ENCODE results near the gene NSFL1C.

The NSFL1C gene

DNA sequence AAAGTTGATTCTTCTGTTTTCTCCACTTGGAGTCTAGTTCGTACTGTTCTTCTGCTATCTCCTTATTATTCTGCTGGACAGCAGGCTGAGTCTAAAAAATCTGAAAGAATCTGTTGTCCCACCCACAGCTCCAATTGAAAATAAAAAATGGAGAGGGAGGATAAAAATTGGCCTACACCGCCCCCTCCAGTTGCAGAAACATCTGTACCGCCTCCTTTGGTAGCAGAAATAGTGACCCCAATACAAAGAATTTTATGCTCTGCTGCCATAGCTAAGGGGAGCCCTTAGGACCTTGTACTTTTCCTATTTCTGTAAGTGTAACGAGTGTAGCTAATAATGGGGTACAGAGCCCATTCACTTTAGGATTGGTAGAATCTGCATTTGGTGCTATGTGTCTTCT is 68.9 kb downstream of the NSFL1C start:
- TF ChIP-seq, protein P1, sequence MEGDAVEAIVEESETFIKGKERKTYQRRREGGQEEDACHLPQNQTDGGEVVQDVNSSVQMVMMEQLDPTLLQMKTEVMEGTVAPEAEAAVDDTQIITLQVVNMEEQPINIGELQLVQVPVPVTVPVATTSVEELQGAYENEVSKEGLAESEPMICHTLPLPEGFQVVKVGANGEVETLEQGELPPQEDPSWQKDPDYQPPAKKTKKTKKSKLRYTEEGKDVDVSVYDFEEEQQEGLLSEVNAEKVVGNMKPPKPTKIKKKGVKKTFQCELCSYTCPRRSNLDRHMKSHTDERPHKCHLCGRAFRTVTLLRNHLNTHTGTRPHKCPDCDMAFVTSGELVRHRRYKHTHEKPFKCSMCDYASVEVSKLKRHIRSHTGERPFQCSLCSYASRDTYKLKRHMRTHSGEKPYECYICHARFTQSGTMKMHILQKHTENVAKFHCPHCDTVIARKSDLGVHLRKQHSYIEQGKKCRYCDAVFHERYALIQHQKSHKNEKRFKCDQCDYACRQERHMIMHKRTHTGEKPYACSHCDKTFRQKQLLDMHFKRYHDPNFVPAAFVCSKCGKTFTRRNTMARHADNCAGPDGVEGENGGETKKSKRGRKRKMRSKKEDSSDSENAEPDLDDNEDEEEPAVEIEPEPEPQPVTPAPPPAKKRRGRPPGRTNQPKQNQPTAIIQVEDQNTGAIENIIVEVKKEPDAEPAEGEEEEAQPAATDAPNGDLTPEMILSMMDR (IDR thresholded peaks at IDR 0.05; ENCODE audit: low read depth, low read length): no peak; the same call in 1 of the 2 replicates
- DNase-seq (ENCODE audit: extremely low read depth, low read depth): no peak

DNA sequence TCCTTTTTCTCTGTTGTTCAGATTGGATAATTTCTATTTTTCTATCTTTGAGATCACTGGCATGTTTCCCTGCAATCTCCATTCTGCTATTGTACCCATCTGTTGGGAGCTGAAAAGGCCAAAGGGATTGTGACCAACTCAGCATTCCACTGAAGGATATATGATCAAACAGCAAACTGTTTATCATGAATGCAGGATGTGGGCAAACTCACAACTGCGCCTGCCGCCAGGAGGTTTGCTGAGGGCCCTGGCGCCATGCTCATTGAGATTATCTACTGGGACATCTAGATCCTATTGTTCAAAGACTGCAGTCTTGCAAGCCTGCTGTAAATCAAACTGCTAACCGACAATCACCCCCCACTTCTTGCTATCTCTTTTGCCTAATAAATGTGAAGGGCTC is 69.9 kb downstream of the NSFL1C start:
- no peak for DNase-seq (ENCODE audit: extremely low read depth, low read depth)
- TF ChIP-seq, protein P1 (IDR thresholded peaks at IDR 0.05; ENCODE audit: low read depth, low read length): no peak

DNA sequence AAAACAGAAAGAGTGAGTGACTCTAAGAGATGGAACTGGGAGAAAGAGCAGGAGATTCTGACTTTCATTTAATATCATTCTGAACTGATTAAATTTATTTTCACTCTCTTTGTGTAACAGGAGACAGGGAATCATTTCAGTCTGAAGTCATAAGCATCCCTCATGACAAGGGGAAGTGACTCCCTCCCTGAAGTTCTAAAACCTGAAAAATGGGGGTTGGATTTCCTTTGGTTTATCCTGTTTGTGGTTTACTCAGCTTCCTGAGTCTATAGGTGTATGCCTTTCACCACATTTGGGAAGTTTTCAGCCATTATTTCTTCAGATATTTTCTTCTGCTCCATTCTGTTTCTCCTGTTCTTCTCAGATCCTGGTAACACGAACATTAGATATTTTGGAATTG is 70.4 kb downstream of the NSFL1C start:
- TF ChIP-seq, protein P1 (IDR thresholded peaks at IDR 0.05; ENCODE audit: low read depth, low read length): no peak
- no peak for DNase-seq (ENCODE audit: extremely low read depth, low read depth)

DNA sequence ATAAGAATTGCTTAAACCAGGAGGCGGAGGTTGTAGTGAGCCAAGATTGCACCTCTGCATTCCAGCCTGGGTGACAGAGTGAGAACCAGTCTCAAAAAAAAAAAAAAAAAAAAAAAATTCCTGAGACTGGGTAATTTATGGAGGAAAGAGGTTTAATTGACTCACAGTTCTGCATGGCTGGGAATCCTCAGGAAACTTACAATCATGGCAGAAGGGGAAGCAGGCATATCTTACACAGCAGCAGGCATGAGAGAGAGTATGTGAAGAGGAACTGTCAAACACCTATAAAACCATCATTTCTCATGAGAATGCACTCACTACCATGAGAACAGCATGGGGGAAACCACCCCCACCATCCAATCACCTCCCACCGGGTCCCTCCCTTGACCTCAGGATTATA is 72.0 kb downstream of the NSFL1C start:
- DNase-seq (ENCODE audit: extremely low read depth, low read depth): no peak
- TF ChIP-seq, protein P1 (IDR thresholded peaks at IDR 0.05; ENCODE audit: low read depth, low read length): no peak

DNA sequence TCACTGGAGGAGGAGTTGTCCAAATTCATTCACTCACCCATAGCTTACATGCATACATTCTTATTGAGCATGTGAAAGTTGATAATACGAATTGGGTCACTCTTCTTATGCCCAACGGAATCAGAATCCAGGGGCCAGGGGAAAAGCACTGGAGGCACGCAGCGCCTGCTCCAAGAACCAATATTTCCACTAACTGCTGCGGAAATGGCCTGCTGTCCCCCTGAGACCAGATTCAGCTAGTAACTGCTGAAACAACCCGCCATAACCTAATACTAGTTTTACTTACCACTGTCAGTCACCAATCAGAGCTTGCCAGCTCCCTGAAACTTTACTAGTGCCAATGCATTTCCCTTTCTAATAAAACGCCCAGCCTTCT is 73.2 kb downstream of the NSFL1C start:
- no peak for DNase-seq (ENCODE audit: extremely low read depth, low read depth)
- TF ChIP-seq, protein P1 (IDR thresholded peaks at IDR 0.05; ENCODE audit: low read depth, low read length): no peak

DNA sequence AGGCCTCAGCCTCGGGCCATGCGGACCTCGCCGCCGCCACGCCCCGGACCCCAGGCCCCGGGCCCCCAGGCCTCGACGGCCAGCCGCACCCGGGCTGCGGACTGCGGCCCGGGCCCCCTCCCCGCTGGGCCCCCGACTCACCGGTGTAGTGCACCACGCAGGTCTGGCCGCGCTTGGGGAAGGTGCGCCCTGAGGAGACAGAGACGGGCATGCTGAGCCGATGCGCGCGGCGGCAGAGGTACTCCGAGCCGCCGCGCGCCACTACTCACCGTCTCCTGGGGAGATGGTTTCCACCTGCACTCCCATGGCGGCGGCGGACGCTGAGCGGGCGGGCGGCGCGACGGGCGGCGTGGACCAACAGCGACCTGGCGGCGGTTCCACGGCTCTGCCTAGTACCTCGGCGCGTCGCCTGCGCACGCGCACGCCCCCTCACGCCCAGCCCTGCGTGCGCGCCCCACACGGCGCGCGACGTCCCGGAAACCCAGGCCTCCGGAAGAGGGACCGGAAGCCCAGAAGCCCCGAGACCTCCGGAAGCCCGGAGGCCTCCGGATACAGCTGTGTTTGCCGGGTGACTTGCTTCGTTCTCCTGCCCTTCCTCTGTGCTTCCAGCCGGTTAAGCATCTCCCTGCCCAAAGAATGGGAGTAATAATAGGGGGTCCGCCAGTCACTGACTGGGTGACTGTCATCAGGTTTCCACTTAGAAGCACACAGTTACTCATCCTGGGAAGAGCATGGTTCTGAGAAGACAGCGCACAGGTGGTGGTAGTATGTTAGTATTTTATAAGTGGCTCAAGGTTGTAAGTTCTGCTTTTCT is 73.7 kb downstream of the NSFL1C start, which contains the start of gene FKBP1A:
Gene FKBP1A, minus strand, starts transcription at position 362 of the 814 bp plus-strand sequence. Its CDS starts 56 bp downstream, at position 306.
- TF ChIP-seq, protein P1 (IDR thresholded peaks at IDR 0.05; ENCODE audit: low read depth, low read length): no peak
- peak; percentile 65 for DNase-seq (ENCODE audit: extremely low read depth, low read depth)

DNA sequence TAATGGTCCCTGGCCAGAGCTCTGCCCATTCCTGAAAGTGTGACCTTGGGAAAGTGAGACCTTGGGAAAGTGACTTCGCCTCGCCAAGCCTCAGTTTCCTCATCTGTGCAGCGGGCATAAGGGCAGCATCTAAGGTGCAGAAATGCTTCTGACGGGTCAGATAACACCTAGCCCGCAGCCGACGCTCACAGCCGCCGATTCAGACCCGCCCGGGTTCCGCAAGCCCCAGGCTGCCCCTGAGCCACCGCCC is 74.3 kb downstream of the NSFL1C start:
- TF ChIP-seq, protein P1 (IDR thresholded peaks at IDR 0.05; ENCODE audit: low read depth, low read length): no peak
- no peak for DNase-seq (ENCODE audit: extremely low read depth, low read depth)
